Measurements from ENCODE around the gene SPECC1.
"Not testable (repeated sequence)": the region's sequence is repeated elsewhere in the genome, so short reads cannot be mapped to it uniquely, and the experiment has no call there.

SPECC1 gene

DNA sequence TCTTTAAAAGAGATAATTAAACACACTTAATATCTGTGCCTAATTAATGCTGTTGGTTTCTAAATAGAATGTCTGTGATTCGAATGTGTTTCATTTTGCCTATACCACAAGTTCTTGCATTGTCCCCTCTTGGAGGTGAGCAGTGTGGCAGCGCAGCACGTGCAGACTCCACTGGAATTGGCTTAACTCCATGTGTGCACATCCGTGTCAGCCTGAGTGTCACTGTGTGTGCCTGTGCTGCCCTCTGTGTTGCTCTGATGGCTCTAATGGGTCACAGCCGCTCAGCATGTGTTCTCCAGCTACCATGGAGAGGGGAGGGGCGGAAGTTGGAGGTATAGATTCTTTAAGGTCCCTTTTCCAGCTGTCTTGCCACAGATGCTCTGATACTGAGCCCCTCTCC, 226.6 kb downstream of the SPECC1 start:
- DNase-seq (ENCODE audit: low spot score) = no peak

DNA sequence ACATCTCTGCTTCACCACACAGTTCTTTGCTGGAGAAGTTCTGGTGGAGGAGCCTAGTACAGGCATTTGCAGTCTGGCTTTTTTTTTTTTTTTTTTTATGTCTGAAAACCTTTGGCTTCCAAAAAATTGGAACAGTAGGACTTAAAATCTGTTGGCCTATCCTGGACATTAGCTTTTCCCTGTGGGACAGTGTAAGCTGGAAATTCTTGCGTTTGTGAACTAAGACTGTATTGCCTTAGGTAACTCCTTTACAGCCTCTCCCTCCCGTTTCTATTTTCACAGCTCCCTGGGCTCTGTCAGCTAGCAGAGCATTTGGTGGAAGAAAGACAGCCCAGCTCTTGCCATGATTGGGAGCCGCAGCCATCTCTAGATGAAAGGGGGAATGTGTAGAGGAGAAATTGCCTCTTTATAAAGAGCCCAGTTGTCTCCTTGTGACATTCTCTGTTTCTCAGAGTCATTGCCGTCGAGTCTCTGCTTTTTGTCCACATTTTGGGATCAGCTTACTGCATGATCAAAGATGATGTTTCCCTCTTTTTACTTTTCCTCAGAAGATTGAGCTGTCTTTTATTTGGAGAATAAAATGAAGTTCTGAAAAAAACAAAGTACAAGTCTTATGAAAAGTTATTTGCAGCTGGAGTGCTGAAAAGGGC, 227.5 kb downstream of the SPECC1 start:
- DNase-seq (ENCODE audit: low spot score) = no peak

DNA sequence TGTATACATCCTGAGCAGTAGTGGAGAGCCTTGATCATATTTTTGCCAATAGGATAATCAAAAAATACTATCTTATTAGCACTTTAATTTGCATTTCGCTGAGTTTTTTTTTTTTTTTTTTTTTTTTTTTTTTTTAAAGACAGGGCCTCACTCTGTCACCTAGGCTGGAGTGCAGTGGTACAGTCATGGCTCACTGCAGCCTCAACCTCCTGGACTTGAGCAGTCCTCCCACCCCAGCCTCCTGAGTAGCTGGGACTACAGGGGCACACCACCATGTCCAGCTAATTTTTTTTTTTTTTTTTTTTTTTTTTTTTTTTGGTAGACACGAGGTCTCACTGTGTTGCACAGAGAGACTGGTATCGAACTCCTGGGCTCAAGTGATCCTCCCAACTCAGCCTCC, 230.6 kb downstream of the SPECC1 start:
- DNase-seq (ENCODE audit: low spot score) = not testable (repeated sequence)

DNA sequence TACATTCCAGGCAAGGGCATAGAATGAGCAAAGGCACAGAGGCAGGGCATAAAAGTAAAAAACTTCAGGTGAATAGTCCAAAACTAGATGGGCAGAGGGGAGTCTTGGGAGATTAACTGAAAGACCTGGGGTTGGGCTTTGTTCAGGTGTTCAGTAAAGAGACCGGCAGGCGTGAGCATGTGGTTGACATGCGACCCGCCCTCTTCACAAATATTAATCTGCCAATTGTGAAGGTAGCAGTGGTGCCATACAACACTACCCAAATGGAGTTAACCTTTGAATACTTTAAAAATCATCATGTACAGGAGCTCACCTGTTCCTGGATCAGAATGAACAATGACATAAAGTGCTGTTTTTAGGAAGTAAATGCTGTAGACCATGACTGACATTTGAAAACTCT, 232.7 kb downstream of the SPECC1 start:
- no peak for DNase-seq (ENCODE audit: low spot score)

DNA sequence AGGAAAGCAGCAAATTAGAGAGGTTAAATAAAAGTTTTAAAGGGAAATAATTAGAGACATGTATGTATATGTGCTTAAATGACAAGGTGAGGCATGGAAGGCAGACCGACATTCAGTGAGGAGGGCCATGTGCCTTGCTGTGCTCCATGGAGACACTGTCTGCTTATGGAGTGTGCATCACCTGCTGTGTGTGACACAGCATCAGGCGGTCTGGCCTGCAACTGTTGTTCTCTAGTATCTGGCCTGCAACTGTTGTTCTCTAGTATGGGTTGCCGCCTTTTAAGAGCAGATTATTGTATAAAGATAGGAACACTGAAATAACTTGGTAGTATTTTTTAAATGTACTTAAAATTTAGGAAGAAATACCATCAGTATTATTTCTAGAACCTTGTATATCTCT, 233.1 kb downstream of the SPECC1 start:
- DNase-seq (ENCODE audit: low spot score) = no peak

DNA sequence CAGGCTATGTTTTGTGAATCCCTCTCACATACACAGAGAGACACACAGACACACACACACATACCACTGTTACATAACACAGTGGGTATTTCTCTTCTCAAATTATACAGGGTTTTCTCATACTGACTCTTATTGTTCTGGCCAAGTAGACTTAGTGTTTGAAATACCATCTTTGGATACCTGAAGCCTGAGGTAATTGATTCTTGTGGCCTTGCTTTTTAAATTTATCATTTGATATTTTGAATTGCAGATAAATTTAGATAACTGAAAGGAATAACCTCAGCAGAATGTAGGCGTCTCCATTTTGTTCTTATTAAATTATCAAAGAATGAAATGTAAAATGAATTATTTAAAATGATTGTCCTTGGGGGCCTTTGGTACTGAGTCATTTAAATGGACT, 234.4 kb downstream of the SPECC1 start:
- no peak for DNase-seq (ENCODE audit: low spot score)

DNA sequence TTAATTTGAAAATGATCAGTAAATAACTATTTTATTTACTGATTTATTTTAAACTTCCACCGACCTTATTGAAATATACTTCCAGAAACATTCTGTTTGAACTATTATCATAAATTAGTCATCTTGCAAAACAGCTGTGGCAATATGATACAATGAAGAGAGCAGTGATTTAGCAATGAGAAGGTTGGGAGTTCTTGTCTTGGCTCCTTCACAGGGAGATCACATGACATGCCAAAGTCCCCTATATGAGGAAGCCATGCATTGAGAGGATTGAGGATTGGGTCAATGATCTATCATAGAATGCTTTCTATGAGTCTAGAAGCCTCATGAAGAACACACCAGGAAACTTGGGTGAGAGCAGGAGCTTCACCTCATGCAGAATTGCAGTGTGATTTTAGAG, 235.5 kb downstream of the SPECC1 start:
- DNase-seq (ENCODE audit: low spot score) = no peak

DNA sequence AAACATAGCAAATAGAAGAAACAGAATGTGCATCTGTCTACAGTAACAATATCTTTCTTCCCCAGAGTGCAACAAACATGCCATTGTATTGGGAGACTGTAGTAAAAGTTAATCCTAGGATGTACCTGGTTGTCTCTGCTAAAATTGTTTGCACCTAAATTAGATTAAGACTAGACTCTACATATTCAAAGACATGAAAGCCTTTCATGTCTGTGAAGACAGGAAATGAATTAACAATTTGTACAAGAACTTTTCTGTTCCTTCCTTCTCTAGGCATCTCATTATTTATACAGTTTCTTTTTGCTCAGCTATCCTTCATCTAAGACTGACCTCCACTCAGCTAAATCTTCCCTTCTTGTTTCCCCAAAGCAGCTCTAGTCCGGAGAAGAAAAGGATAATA, 237.5 kb downstream of the SPECC1 start:
- DNase-seq (ENCODE audit: low spot score) = no peak

DNA sequence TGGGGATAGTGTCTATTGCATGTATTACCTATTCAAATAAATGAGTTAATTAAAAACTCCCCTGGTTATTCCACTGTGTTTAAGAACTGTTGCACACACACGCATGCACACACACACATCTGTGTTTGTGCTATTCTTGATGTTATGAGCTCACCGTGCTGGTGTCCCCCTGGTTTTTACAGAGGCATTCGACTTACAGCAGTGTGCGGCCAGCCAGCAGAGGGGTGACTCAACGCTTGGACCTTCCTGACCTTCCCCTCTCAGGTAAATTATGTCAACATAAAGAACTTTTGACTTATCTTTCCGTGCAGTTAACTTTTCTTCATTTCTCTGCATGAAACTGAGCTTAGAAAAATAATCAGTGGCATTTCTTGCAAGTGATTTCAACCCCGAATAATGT, 244.2 kb downstream of the SPECC1 start:
- no peak for DNase-seq (ENCODE audit: low spot score)

DNA sequence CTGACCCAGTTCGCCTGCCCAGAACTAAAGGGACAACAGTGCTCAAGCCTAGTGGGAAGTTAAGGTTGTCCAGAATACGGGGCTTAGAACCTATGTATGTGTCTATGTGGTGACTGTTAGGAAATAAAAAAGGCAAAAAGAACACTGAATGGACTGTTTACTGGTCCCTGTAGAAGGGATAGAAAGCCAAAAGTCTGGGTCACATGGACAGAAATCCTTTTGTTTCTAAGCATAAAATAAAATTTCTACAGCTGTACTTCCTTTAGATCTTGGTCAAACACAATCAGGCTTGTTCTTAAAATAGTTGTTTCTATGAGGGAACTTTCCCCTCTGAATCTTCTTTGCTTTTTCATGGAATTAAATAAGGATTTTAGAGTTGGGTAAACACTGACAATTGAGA, 245.4 kb downstream of the SPECC1 start:
- no peak for DNase-seq (ENCODE audit: low spot score)

DNA sequence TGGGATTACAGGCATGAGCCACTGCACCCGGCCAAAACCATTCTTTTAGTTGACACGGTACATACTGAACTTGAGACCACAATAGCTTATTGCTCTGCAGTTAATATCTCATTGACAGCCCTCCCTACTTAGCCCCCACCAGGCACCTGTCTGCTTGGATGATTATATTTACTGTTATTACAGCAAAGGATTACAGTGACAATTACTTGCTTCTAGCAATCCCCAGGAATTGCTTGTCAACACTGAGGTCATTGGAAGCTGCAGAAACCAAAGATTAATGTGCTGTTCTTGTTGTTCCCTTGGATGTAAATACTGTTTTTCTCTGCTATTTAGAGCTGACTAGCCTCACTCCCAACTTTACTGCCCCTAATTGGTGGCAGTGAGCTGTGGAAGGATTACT, 247.0 kb downstream of the SPECC1 start:
- DNase-seq (ENCODE audit: low spot score) = no peak

DNA sequence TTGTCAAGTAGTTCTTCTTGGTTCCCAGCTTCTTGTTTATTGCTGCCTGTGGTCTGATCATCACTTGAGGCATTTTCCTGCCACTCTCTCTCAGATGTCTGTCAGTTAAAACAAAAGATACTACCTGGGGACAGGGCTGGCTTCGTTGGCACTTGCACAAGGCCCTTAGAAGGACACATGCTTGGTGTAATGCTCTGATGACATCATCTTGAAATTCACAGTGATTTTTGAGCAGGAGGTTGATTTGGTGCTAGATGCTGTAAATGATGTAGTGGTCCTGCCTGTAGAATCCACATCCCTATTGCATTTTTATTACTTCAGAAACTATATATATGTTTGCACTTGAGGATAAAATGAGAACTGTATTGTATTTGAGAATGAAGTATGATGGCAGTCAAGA, 247.8 kb downstream of the SPECC1 start:
- no peak for DNase-seq (ENCODE audit: low spot score)

DNA sequence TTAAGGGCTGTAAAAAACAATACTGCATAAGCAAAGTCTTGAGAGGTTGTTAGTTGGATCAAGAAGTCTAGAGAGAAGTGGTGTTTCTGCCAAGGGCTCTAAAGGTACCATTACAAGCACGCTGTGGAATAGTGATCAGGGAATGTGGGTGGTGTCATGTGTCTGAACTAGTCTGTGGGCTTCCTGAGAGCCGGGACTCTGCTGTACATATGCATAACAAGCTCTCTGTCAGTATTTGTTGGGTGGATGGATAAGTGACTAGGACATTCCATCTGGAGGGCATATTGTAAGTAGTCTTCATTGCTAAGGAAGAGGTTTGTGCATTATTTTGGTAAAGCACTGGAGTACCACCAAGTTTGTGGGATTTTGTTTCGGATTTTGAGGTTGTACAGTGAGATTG, 248.6 kb downstream of the SPECC1 start:
- no peak for DNase-seq (ENCODE audit: low spot score)

DNA sequence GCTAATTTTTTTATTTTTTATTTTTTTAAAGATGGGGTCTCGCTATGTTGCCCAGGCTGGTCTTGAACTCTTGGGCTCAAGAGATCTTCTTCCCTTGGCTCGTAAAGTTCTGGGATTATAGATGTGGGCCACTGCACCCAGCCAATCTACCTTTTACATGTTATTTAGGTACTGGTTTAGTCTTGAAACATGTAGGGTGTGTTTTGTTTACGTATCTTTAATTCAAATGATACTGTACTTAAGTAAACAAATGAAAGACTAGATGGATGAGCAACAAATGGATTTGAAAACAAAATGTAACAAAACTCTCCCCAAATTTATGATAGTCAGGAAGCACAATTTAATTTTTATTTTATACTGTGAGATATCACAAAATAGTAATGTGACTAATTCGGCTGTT, 250.5 kb downstream of the SPECC1 start:
- DNase-seq (ENCODE audit: low spot score) = no peak

DNA sequence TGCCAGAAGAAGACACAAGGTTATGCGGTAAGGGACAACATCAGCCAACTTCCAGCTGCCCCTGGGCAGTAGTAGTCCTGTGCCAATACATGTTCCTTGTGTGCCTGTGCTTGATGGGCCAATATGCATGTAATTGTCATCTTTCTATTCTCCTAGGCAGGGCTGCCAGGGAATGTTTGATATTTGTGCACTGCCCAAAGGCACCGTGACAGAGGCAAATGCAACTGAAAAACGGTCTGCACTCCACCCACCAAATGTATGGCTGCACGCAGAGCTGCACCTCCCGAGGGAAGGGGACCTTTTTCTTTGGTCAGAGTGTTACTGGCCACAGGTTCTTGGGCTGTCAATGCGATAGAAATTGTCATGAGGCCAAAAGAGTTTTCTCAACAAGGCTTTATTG, 251.1 kb downstream of the SPECC1 start:
- DNase-seq (ENCODE audit: low spot score) = no peak

DNA sequence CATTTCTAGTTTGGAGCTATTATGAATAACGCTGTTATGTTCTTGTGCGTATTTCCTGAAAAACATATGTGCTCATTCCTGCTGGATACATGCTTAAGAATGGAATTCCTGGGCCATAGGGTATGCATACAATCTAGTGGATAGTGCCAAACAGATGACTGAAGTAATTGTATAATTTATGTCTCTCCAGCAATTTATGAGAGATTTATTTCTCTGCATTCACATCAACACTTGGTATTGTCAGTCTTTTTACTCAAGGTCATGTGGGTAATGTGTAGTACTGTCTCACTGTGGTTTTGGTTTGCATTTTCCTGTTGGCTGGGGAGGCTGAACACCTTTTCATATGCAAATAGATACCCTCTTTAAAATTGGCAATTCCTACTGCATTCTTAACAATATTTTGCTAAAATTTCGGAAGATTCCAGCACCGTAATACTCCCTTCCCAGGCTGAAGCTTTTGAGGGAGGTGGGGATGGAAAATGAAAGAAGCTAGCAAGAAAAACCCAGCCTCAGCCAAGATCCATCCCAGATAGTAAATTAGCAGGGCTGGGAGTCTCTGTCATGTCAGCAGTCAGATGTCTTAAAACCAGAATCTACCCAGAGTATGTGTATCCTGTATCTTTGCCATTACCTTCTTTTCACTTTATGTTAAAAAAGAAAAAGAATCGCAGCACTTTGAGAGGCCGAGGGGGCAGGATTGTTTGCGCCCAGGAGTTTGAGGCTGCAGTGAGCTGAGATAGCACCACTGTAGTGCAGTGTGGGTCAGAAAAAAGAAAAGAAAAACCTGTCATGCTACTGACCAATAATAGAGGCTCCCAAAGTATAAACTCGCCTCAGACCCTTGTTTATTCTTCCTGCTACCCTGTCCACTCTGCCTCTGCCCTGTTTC, 253.3 kb downstream of the SPECC1 start:
- no peak for DNase-seq (ENCODE audit: low spot score)

DNA sequence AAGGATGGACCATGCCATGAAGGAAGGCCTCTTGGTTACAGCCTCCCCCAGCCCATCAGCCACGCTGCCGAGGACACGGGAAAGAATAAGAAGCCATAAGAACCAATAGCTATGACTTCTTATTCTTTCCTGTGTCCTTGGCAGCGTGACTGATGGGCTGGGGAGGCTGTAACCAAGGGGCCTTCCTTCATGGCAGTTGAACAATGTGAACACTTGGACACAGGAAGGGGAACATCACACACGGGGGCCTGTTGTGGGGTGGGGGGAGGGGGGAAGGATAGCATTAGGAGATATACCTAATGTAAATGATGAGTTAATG, 253.9 kb downstream of the SPECC1 start:
- DNase-seq (ENCODE audit: low spot score) = not testable (repeated sequence)

DNA sequence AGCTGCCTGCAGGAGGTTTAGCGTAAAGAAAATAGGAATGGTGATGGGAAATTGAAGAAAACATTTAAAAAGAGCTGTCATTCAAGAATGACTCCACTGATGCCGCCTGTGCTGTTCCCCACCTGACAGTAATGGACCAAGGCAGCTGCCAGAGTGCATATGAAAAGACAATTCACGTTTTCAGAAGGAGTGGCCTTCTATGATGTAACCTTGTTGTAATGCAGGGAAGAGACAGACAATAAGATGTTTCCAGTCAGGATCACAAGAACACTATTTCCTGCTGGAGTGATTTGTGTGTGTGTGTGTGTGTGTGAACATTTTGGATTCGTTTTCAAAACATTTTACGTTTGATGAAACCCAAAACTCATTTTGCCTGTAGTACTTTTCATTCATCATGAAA, 254.4 kb downstream of the SPECC1 start:
- DNase-seq (ENCODE audit: low spot score) = no peak

DNA sequence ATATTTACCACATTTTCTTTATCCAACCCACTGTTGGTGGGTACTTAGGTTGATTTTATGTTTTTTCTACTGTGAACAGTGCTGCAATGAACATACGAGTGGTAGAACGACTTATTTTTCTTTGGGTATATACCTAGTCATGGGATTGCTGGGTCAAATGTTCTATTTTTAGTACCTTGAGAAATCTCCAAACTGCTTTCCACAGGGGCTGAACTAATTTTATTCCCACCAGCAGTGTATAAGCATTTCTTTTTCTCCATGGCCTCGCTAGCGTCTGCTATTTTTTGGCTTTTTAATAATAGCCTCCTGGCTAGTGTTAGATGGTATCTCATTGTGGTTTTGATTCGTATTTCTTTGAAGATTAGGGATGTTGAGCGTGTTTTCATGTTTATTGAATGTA, 255.8 kb downstream of the SPECC1 start:
- no peak for DNase-seq (ENCODE audit: low spot score)

DNA sequence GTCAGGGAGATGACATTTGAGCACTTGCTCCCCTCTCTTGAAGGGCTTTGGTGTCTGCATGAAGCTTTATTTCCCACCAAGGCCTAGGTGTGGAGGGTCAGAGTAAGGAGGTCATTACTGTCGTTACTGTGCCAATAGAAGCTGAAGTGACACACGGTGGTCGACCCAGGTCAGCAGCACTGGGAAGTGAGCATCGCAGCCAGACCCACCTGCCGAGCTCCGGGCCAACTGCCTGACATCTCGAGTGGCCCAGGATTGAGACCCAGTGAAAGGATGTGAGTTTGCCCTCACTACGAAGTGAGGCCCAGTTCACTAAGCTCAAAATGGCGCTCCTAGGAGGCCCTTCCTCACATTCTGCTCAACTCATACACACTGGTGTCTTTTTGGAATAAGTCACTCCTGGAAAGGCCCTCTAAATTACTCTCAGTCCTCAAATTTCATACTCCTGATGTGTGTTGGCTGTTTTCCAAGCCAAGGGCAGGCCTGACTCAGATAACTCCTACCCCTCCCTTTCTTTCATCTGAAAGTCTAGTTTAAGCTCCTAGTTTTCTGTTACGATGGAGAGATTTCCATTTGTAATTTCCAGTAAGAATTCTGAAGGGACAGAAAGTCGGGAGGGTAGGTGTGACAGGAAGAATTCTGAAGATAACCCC, 257.8 kb downstream of the SPECC1 start:
- DNase-seq (ENCODE audit: low spot score) = no peak

DNA sequence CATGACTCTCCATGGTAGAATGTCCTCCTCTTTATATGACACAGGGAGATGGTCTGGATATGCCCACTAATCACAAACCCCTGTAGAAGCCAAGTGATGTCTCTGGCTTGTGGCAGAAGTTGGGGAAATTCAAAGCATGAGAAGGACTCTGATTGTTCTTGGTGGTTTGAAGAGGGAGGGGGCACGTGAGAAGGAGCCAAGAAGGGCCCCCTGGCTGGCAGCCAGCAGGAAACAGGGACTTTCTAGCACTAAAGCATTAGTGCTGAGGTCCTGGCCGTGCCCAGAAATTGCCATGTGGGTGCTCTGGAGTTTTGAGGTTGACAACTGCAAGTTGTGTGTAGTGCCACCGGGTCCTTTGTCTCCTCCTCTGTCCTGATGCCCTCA, 258.3 kb downstream of the SPECC1 start:
- DNase-seq (ENCODE audit: low spot score) = no peak

DNA sequence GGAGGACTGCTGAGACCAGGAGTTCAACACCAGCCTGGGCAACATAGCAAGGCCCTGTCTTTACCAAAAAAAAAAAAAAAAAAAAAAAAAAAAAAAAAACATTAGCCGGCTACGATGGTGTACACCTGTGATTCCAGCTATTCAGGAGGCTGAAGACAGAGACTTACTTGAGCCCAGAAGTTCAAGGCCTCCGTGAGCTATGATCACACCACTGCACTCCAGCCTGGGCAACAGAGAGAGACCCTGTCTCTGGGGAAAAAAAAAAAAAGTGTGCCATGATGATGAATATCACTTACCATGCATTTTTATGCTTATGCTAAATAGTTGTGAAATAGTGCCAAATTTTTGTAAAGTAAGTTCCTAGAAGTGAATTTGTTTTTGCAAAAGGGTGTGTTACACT, 261.2 kb downstream of the SPECC1 start:
- DNase-seq (ENCODE audit: low spot score) = no peak

DNA sequence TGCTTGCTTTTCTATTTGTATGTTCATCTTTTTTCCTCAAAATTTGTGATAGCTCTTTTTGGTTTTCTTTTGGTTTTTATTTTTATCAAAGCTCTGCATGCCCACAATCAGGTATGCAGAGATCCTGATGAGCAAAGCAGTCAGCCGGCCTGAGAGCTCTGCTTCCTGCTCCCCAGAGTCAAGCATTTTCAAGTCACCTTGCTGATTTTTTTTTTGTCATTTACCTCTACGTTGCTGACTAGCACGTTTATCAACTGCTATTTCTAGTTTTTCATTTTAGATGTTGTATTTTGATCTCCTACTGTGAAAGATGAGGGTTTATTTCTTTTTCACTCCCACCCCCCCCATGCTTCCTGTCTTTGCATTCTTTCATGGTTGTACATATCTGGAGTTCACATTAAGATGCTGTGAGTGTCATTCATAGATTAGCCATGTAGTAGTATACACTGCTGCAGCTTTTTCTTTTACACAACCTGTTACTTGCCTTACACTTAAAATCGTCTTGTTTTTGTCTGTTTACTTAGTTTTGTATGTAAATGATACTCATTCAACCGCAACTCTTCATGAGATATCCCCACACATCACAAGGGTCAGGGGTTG, 262.0 kb downstream of the SPECC1 start:
- DNase-seq (ENCODE audit: low spot score) = no peak

Data from ecto neural progenitor cell (in vitro differentiated cells).